GM19395 (cell line): ENCODE results near the gene SCARB2.

Source experiments
- ATAC-seq: cut with Tn5 transposase; IDR thresholded peaks from one replicate; pipeline ENCODE4 v1.9.1; 2021; ENCODE audit warnings: mild to moderate bottlenecking, moderate library complexity; ENCODE audit not compliant: unreplicated experiment

The SCARB2 gene

GRCh38 chr4:76232681-76233080 lies 19.1 kb upstream of the SCARB2 start:
- ATAC-seq = no peak

- ATAC-seq = no peak
Observed at GRCh38 chr4:76226418-76226817, 12.8 kb upstream of the SCARB2 start.

GRCh38 chr4:76224171-76224570 lies 10.5 kb upstream of the SCARB2 start:
- no peak for ATAC-seq

GRCh38 chr4:76219299-76220055 lies 5.9 kb upstream of the SCARB2 start:
- no peak for ATAC-seq

GRCh38 chr4:76216975-76217814 lies 3.6 kb upstream of the SCARB2 start:
- no peak for ATAC-seq

- ATAC-seq = no peak
Observed at GRCh38 chr4:76216524-76216923, 2.9 kb upstream of the SCARB2 start.

GRCh38 chr4:76215077-76215476 lies 1.5 kb upstream of the SCARB2 start:
- no peak for ATAC-seq

GRCh38 chr4:76214177-76214675 lies 602 bp upstream of the SCARB2 start:
- peak; percentile 1 for ATAC-seq

- ATAC-seq = no peak
Observed at GRCh38 chr4:76212851-76213414, 691 bp downstream of the SCARB2 start.

- no peak for ATAC-seq
Observed at GRCh38 chr4:76211769-76212708, 1.6 kb downstream of the SCARB2 start.

GRCh38 chr4:76210452-76210851 lies 3.2 kb downstream of the SCARB2 start:
- no peak for ATAC-seq

GRCh38 chr4:76209881-76210280 lies 3.7 kb downstream of the SCARB2 start:
- no peak for ATAC-seq

- no peak for ATAC-seq
Observed at GRCh38 chr4:76208005-76208765, 5.4 kb downstream of the SCARB2 start.

- ATAC-seq = no peak
Observed at GRCh38 chr4:76207549-76207948, 6.1 kb downstream of the SCARB2 start.

GRCh38 chr4:76206222-76206942 lies 7.2 kb downstream of the SCARB2 start:
- ATAC-seq = no peak

- no peak for ATAC-seq
Observed at GRCh38 chr4:76205476-76205875, 8.1 kb downstream of the SCARB2 start.

- ATAC-seq = no peak
Observed at GRCh38 chr4:76204936-76205335, 8.7 kb downstream of the SCARB2 start.

- no peak for ATAC-seq
Observed at GRCh38 chr4:76203541-76203940, 10.1 kb downstream of the SCARB2 start.

- no peak for ATAC-seq
Observed at GRCh38 chr4:76201276-76201675, 12.3 kb downstream of the SCARB2 start.
